ENCODE measurements around the gene CCL22.

GRCh38 chr16:57341062-57341440 lies 17.5 kb upstream of the CCL22 start:
- TF ChIP-seq CTCF (conservative IDR thresholded peaks at IDR 0.05; ENCODE audit: low read depth in 2 of 2), result no peak
- no peak for TF ChIP-seq EZH2phosphoT487 (IDR thresholded peaks at IDR 0.05; ENCODE audit: unreplicated experiment)
- TF ChIP-seq REST (IDR thresholded peaks at IDR 0.05; ENCODE audit: unreplicated experiment), result no peak
- no peak for TF ChIP-seq JUNB (IDR thresholded peaks at IDR 0.05; ENCODE audit: unreplicated experiment)

Measured in GM23338 (cell line).